GM10847 (cell line): Measurements from ENCODE around the gene PYGM.

Source experiments
- POLR2A ChIP-seq: IDR thresholded peaks from 2 replicates; pipeline ENCODE4 v1.6.1; 2011; ENCODE audit not compliant: insufficient read length; ENCODE audit errors: extremely low read depth

PYGM gene

GRCh38 chr11:64743591-64744543 is 15.9 kb downstream of the PYGM start, which contains the start of gene RASGRP2:
Gene RASGRP2, minus strand, starts transcription at chr11:64744142. Its CDS starts 1,276 bp downstream, at chr11:64742866.
- no peak for TF ChIP-seq POLR2A

GRCh38 chr11:64742889-64743590 is 16.7 kb downstream of the PYGM start:
- no peak for TF ChIP-seq POLR2A

DNA sequence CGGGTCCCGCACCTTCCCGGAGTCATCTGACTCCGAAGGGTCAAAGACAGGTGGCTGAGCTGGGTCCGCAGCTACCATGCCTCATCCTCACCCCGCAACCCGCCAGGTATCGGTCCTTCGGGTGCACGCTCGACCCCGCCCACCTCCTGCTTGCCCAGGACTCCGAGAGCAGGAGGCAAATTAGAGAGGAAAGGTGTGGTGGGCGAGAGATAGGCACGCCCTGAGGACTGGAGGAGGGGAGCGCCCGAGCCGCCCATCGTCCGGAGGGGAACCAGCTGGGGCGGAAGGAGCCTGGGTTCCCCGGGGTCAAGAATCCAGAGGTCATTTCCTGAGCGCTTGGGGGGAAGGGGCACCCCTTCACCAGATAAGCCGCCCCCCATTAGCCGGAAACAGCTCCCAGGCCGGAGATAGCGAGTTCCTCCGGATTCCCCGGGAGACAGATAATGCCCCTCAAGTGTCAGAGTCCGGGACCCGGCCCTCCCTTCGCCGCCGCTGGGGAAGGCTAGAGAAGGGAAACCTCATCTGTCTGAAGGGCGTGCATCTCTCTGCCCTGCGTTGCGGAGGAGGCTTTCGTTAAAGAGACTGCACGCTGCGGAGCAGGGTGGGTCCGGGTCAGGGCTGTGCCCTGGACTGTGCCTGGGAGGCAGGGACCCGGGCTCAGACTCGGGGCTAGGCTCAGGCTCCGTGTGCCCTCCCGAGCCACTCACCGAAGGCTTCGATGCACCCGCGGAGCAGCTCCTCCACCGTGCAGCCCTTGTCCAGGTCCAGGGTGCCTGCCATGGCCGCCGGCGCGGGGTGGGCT is 17.5 kb downstream of the PYGM start:
- no peak for TF ChIP-seq POLR2A

DNA sequence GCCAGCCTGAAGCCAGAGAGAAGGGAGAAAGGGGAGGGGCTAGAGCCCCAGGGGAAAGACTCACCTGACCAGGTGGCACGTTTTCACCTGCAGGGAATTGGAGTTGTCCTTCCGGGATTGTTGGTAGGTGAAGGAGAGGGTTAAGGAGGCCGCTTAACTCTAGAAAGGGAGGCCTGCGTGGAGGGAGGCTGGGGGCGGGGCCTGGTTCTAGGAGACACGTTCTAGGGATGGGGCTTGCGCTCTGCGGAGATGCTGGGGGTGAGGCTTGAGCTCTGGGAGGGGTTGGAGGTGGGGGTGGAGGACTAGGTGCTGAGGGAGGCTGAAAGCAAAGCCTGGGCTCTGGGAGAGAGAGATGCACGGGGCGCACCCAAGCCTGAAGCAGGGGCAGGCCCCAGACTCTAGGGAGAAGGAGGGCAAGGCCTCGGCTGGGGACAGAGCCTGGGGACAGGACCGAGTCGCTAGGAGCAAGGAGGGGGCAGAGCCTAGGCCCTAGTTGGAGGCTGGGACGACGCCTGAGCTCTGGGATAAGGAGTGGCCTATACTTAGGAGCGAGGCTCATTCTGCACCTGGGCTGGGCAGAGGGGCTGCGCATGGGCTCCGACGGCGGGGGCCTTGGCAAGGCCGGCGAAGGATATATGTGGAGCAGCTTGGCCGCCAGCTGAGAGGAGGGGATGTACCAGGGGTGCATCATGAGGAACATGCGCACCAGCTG is 18.2 kb downstream of the PYGM start:
- no peak for TF ChIP-seq POLR2A

- TF ChIP-seq POLR2A = no peak
Observed at GRCh38 chr11:64739871-64740270, 19.9 kb downstream of the PYGM start.

DNA sequence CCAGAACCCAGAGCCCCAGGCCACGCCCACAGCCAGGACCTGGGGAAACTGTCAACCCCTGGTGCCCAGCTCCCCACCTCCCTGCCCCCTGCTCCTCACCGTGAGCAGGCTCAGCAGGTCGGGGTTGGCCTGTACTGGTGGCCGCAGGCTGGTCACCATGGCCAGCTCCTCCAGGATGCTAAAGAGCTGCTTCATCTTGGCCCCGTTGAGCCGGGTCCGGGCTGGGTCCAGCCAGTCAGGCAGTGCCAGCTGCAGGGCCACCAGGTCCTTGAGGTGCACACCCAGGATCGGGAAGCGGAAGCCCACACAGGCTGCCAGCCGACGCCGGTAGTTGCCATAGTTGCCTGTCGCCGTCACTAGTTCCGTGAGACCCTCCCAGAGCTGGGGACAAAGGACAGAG is 23.1 kb downstream of the PYGM start:
- no peak for TF ChIP-seq POLR2A

DNA sequence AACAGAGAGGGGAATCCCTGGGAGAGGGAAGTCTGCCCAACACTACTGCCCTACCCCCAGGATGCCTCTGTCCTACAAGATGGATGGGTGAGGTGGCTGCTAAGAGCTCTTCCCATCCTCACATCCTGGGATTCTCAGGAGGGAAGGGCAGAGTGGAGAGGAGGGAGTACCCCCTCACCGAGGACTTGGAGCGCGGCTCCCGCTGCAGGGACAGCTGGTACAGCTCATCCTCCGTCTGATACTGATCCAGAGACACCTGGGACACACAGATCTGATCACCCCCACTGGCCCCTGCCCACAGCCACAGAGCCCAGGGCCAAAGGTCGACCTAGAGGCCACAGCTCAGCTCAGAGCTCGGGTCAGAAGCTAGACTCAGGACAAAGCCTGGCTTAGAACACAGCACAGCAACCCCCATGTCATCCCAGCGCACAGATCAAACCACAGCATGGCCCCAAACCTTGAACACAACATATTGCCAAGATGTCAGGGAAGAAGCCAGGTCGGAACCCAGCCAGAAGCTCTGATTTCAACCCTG is 24.0 kb downstream of the PYGM start:
- TF ChIP-seq POLR2A = no peak

- no peak for TF ChIP-seq POLR2A
Observed at GRCh38 chr11:64734811-64735724, 24.7 kb downstream of the PYGM start.

DNA sequence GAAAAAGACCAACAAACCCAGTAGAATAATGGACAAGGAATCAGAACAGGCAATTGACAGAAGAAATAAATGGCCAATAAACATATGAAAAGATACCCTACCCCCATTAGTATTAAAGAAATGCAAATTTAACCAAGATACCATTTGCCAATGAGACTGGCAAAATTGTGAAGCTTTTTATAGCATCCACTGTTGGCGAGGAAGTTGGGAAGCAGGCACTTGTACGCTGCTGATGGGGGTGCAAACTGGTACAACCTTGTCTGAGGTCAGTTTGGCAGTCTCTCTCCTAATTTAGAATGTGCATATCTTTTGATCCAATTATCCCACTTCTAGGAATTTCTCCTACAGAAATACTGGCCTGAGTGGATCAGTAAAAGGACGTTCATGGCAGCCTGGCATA is 28.2 kb downstream of the PYGM start:
- no peak for TF ChIP-seq POLR2A

GRCh38 chr11:64729851-64730382 is 29.9 kb downstream of the PYGM start:
- no peak for TF ChIP-seq POLR2A

GRCh38 chr11:64728757-64729365 is 30.9 kb downstream of the PYGM start:
- no peak for TF ChIP-seq POLR2A

DNA sequence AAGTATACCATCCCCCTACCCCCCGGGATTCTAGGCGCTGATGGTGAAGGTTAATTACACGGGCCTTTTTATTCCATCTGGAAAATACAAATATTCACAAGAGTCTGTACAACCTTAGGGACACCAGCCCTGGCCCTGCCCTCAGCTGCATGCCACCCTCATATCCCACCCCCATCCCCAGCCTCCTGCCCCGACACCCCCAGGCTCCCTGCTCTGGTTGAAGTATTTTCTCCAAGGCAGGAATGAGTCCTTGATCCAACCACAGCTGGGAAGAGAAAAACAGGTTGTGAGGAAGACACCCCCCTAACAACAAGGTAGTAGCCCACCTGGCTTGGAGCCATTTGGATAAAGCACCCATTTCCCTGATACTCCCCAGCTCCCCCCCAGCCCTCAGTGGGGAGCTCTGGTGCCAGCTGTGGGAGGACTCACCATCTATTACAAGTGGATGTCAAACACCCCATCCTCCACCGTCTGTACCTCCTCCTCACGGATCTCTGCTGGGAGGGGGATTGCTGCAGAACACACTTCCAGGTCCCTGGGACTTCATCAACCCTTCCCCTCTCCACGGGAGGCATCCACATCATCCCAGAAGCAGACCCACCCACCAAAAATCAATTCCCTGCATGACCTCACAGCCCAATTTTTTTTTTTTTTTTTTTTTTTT is 32.8 kb downstream of the PYGM start:
- TF ChIP-seq POLR2A = no peak
